NCI-H187 treated with DMSO at 0.1 percent for 48 hours (cell line): ENCODE measurements around the gene MACC1.

Source experiments
- DNase-seq: peaks from one replicate; lab custom pipeline; 2025; lab: John Stamatoyannopoulos, UW

MACC1 gene

GRCh38 chr7:20217193-20217948 is at the start of gene MACC1:
Gene MACC1 (minus strand): TSS chr7:20217384. CDS start chr7:20161862, 55,522 bp downstream.
- DNase-seq: no peak

GRCh38 chr7:20264623-20265022 is 47.4 kb upstream of the MACC1 start:
- no peak for DNase-seq

- no peak for DNase-seq
These were observed 43.0 kb upstream of the MACC1 start for GRCh38 chr7:20260223-20260622.

GRCh38 chr7:20257212-20257611 is 40.0 kb upstream of the MACC1 start:
- no peak for DNase-seq

GRCh38 chr7:20249920-20250319 is 32.7 kb upstream of the MACC1 start:
- DNase-seq: no peak

GRCh38 chr7:20249376-20249775 is 32.2 kb upstream of the MACC1 start:
- DNase-seq: no peak

- no peak for DNase-seq
These were observed 29.1 kb upstream of the MACC1 start for GRCh38 chr7:20246236-20246635.

- DNase-seq: no peak
These were observed 27.3 kb upstream of the MACC1 start for GRCh38 chr7:20244334-20245120.

GRCh38 chr7:20241911-20242261 is 24.7 kb upstream of the MACC1 start:
- no peak for DNase-seq

- peak; percentile 69 for DNase-seq
These were observed 24.2 kb upstream of the MACC1 start for GRCh38 chr7:20241194-20241910.

- no peak for DNase-seq
These were observed 23.1 kb upstream of the MACC1 start for GRCh38 chr7:20240080-20240926.

- no peak for DNase-seq
These were observed 21.7 kb upstream of the MACC1 start for GRCh38 chr7:20238754-20239324.

GRCh38 chr7:20238194-20238753 is 21.1 kb upstream of the MACC1 start:
- DNase-seq: no peak

GRCh38 chr7:20237464-20238193 is 20.4 kb upstream of the MACC1 start:
- DNase-seq: no peak

- DNase-seq: no peak
These were observed 19.6 kb upstream of the MACC1 start for GRCh38 chr7:20236790-20237189.

- no peak for DNase-seq
These were observed 18.9 kb upstream of the MACC1 start for GRCh38 chr7:20236043-20236442.

GRCh38 chr7:20235288-20235687 is 18.1 kb upstream of the MACC1 start:
- no peak for DNase-seq

GRCh38 chr7:20233362-20233761 is 16.2 kb upstream of the MACC1 start:
- no peak for DNase-seq

GRCh38 chr7:20232848-20233247 is 15.7 kb upstream of the MACC1 start:
- no peak for DNase-seq
